Suprapubic skin (tissue), 4 donors: ENCODE data around the gene AKR1C1. TPM values are rescaled to one million over a fixed set of nuclear protein-coding genes. Genes with fewer than 3 reads are reported as not detected.
"Not testable (repeated sequence)": the region's sequence is repeated elsewhere in the genome, so short reads cannot be mapped to it uniquely, and the experiment has no call there.

Experiments
- DNase-seq, 2 donors: peaks; one replicate each; pipeline ENCODE4 v3.0.0-alpha.2; 2019; ENCODE audit warnings: low spot score in 2 of 2
- H3K27ac ChIP-seq: fragments of 200-600 bp; sonication (generic); one replicate; pipeline ENCODE4 v1.5.1; 2019
- H3K27me3 ChIP-seq: fragments of 200-600 bp; sonication (generic); one replicate; pipeline ENCODE4 v1.5.1; 2019
- H3K36me3 ChIP-seq: fragments of 200-600 bp; sonication (generic); one replicate; pipeline ENCODE4 v1.5.1; 2019
- H3K4me1 ChIP-seq: fragments of 200-600 bp; sonication (generic); one replicate; pipeline ENCODE4 v1.5.1; 2019
- H3K4me3 ChIP-seq: fragments of 200-600 bp; sonication (generic); one replicate; pipeline ENCODE4 v1.5.1; 2019; ENCODE audit warnings: mild to moderate bottlenecking
- H3K9me3 ChIP-seq: fragments of 200-600 bp; sonication (generic); one replicate; pipeline ENCODE4 v1.5.1; 2019
- EP300 ChIP-seq: sonication (generic); formaldehyde crosslinking; IDR thresholded peaks from one replicate; pipeline ENCODE4 v1.6.1; 2017; ENCODE audit warnings: antibody characterized with exemption
- POLR2A ChIP-seq, 2 donors: fragments of 450-650 bp; IDR thresholded peaks; one replicate each; pipeline ENCODE4 v1.6.1; 2017; ENCODE audit warnings: antibody characterized with exemption in 2 of 2, mild to moderate bottlenecking in 2 of 2, moderate library complexity in 2 of 2
- POLR2AphosphoS5 ChIP-seq, 3 donors: sonication (generic); formaldehyde crosslinking; IDR thresholded peaks; one replicate each; pipeline ENCODE4 v1.6.1; 2017; ENCODE audit warnings: antibody characterized with exemption in 3 of 3
- WGBS: methylation state at CpG from one replicate; pipeline ENCODE4 v1.1.5; 2018; 5-methylcytosine and 5-hydroxymethylcytosine counted together
- total RNA-seq, 4 donors: library from RNA; depleted of rRNA; stranded (reverse); fragments of >200 nt; gene quantifications; one replicate each; pipeline ENCODE4 v1.1.0, GENCODE V29; 2016
- TF ChIP-seq, protein P1 (sequence below), 2 donors: fragments of 200-600 bp in 1 of 2; fragments of 450-650 bp in 1 of 2; sonication (generic) in 1 of 2; IDR thresholded peaks; one replicate each; pipeline ENCODE4 v1.5.1; 2016 to 2019; ENCODE audit warnings: antibody characterized with exemption in 2 of 2, mild to moderate bottlenecking in 1 of 2, moderate library complexity in 1 of 2

AKR1C1 gene
- total RNA-seq, 4 donors from 2014 or later, result 23.3 to 61.7 (median 32.6) TPM

GRCh38 chr10:5023177-5023805 lies 60.1 kb downstream of the AKR1C1 start:
- Histone ChIP-seq H3K4me3 (no peak overlapping the region), H3K36me3 (no peaks in the 10 kb centered on the region), H3K27ac (no peak overlapping the region), H3K9me3 (no peaks in the 10 kb centered on the region), H3K27me3 (no peaks in the 10 kb centered on the region), H3K4me1 (peaks cover 25% of the 10 kb centered on the region)
- TF ChIP-seq POLR2AphosphoS5 (IDR thresholded peaks at IDR 0.05) (no peak), EP300 (no peak), POLR2A (IDR thresholded peaks at IDR 0.05) (no peak)
- TF ChIP-seq, protein P1, sequence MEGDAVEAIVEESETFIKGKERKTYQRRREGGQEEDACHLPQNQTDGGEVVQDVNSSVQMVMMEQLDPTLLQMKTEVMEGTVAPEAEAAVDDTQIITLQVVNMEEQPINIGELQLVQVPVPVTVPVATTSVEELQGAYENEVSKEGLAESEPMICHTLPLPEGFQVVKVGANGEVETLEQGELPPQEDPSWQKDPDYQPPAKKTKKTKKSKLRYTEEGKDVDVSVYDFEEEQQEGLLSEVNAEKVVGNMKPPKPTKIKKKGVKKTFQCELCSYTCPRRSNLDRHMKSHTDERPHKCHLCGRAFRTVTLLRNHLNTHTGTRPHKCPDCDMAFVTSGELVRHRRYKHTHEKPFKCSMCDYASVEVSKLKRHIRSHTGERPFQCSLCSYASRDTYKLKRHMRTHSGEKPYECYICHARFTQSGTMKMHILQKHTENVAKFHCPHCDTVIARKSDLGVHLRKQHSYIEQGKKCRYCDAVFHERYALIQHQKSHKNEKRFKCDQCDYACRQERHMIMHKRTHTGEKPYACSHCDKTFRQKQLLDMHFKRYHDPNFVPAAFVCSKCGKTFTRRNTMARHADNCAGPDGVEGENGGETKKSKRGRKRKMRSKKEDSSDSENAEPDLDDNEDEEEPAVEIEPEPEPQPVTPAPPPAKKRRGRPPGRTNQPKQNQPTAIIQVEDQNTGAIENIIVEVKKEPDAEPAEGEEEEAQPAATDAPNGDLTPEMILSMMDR (IDR thresholded peaks at IDR 0.05), result no peak
- 52% methylated on average over 4 of the region's 4 CpGs for WGBS
- DNase-seq, result no peak

- H3K4me3 ChIP-seq, DNase-seq, H3K9me3 ChIP-seq, H3K36me3 ChIP-seq, H3K27me3 ChIP-seq: not testable (repeated sequence)
- peak overlapping the region; percentile 29 for H3K27ac ChIP-seq
- H3K4me1 ChIP-seq, result peaks cover 14% of the 10 kb centered on the region
Observed at GRCh38 chr10:5025461-5025881, 62.3 kb downstream of the AKR1C1 start.

- WGBS, result 85% methylated on average over 1 of the region's 1 CpG
- Histone ChIP-seq H3K4me3 (no peak overlapping the region), H3K27ac (no peak overlapping the region), H3K4me1 (peaks cover under 1% of the 10 kb centered on the region), H3K9me3 (peaks cover 4% of the 10 kb centered on the region), H3K36me3 (no peaks in the 10 kb centered on the region), H3K27me3 (no peaks in the 10 kb centered on the region)
- TF ChIP-seq POLR2A (IDR thresholded peaks at IDR 0.05), result no peak
- no peak for TF ChIP-seq EP300
- TF ChIP-seq, protein P1 (IDR thresholded peaks at IDR 0.05), result no peak
- no peak for TF ChIP-seq POLR2AphosphoS5 (IDR thresholded peaks at IDR 0.05)
- DNase-seq, result no peak
Observed at GRCh38 chr10:5030989-5031388, 67.8 kb downstream of the AKR1C1 start.

GRCh38 chr10:5031588-5031987 lies 68.4 kb downstream of the AKR1C1 start:
- not testable (repeated sequence) for H3K4me1 ChIP-seq, H3K4me3 ChIP-seq, H3K36me3 ChIP-seq, H3K27ac ChIP-seq, DNase-seq, H3K27me3 ChIP-seq, H3K9me3 ChIP-seq
- WGBS, result 80% methylated on average over 4 of the region's 4 CpGs

- no CpG with 5 or more reads among the region's 22 CpGs for WGBS
- not testable (repeated sequence) for H3K27me3 ChIP-seq, DNase-seq, H3K27ac ChIP-seq, H3K4me1 ChIP-seq, H3K4me3 ChIP-seq, H3K36me3 ChIP-seq, H3K9me3 ChIP-seq
Observed at GRCh38 chr10:5032444-5032843, 69.2 kb downstream of the AKR1C1 start.

Other genes with a start within 250 kb of the AKR1C1 start
- gene AKR1E2, start 137.2 kb upstream of the AKR1C1 start, total RNA-seq, result 1 to 10 TPM; 1.9 to 6.7 (median 4.3) TPM
- gene AKR1C2, start 40.4 kb downstream of the AKR1C1 start, total RNA-seq, result 10 to 100 TPM in 3 of 4 donors, 1 to 10 TPM in 1; 7.2 to 29.7 (median 23.4) TPM
- gene AKR1C3, start 131.0 kb downstream of the AKR1C1 start, total RNA-seq, result 10 to 100 TPM; 13.4 to 43.0 (median 15.5) TPM
- gene AKR1C8, start 221.7 kb downstream of the AKR1C1 start, total RNA-seq, result not detected
- 1 to 10 TPM in 1 of 4 donors, not detected in 3; 1.1 TPM for gene AKR1C4, start 233.4 kb downstream of the AKR1C1 start, total RNA-seq